Mesenchymal stem cell (in vitro differentiated cells and primary cell): Measurements from ENCODE around the gene AKAP8L.
"Not testable (repeated sequence)": the region's sequence is repeated elsewhere in the genome, so short reads cannot be mapped to it uniquely, and the experiment has no call there.

ENCODE experiments used
- DNase-seq: peaks from one replicate; pipeline ENCODE4 v3.0.0-alpha.2; 2013
- H2AFZ ChIP-seq: one replicate; pipeline ENCODE4 v1.6.1; 2013; ENCODE audit warnings: low read depth, mild to moderate bottlenecking, control low read depth, inconsistent platforms, low read length, moderate library complexity
- H2AK5ac ChIP-seq: 2 replicates; pipeline ENCODE4 v1.6.1; 2013; ENCODE audit warnings: low read length, moderate library complexity, mild to moderate bottlenecking, inconsistent platforms; ENCODE audit not compliant: severe bottlenecking
- H2BK120ac ChIP-seq: one replicate; pipeline ENCODE4 v1.6.1; 2013; ENCODE audit warnings: low read depth, mild to moderate bottlenecking, inconsistent platforms, low read length, moderate library complexity
- H2BK12ac ChIP-seq, 2 experiments: one replicate each; pipeline ENCODE4 v1.6.1; 2013; ENCODE audit warnings: inconsistent platforms in 2 of 2, low read length in 2 of 2, mild to moderate bottlenecking in 2 of 2, moderate library complexity in 2 of 2, control low read depth in 1 of 2
- H2BK15ac ChIP-seq: one replicate; pipeline ENCODE4 v1.6.1; 2013; ENCODE audit warnings: mild to moderate bottlenecking, low read depth, inconsistent platforms; ENCODE audit not compliant: poor library complexity, severe bottlenecking
- H2BK5ac ChIP-seq: 2 replicates; pipeline ENCODE4 v1.6.1; 2013; ENCODE audit warnings: low read depth, mild to moderate bottlenecking, low read length, control low read depth, inconsistent platforms; ENCODE audit not compliant: poor library complexity, severe bottlenecking
- H3K14ac ChIP-seq, 2 experiments: one replicate each; pipeline ENCODE4 v1.6.1; 2013; ENCODE audit warnings: inconsistent platforms in 2 of 2, low read length in 2 of 2, control low read depth in 1 of 2, mild to moderate bottlenecking in 1 of 2, moderate library complexity in 1 of 2
- H3K18ac ChIP-seq, 2 experiments: one replicate each; pipeline ENCODE4 v1.6.1; 2013; ENCODE audit warnings: inconsistent platforms in 2 of 2, low read length in 2 of 2, control low read depth in 1 of 2, low read depth in 1 of 2, mild to moderate bottlenecking in 1 of 2
- H3K23ac ChIP-seq, 2 experiments: one replicate each; pipeline ENCODE4 v1.6.1; 2013; ENCODE audit warnings: inconsistent platforms in 2 of 2, low read length in 2 of 2, mild to moderate bottlenecking in 2 of 2, moderate library complexity in 2 of 2, control low read depth in 1 of 2
- H3K27ac ChIP-seq: 2 replicates; pipeline ENCODE4 v1.5.1; 2013; ENCODE audit warnings: mild to moderate bottlenecking, moderate library complexity, low read length, control low read depth, inconsistent platforms; ENCODE audit not compliant: poor library complexity, severe bottlenecking
- H3K27me3 ChIP-seq, 2 experiments: 2 replicates each; pipeline versions ENCODE4 v1.6.1 to v1.7.0; 2013; ENCODE audit warnings: low read length in 2 of 2, mild to moderate bottlenecking in 2 of 2, moderate library complexity in 2 of 2, control low read depth in 1 of 2, inconsistent platforms in 1 of 2; ENCODE audit not compliant: control insufficient read depth in 1 of 2, insufficient read depth in 1 of 2
- H3K36me3 ChIP-seq, 2 experiments: 2 replicates each; pipeline versions ENCODE4 v1.6.1 to v1.7.0; 2013; ENCODE audit warnings: low read length in 2 of 2, control low read depth in 1 of 2, inconsistent platforms in 1 of 2, low read depth in 1 of 2, mild to moderate bottlenecking in 1 of 2; ENCODE audit not compliant: insufficient read depth in 2 of 2, control insufficient read depth in 1 of 2
- H3K4ac ChIP-seq, 2 experiments: one replicate each; pipeline ENCODE4 v1.6.1; 2013; ENCODE audit warnings: inconsistent platforms in 2 of 2, low read length in 2 of 2, mild to moderate bottlenecking in 2 of 2, moderate library complexity in 2 of 2, control low read depth in 1 of 2, low read depth in 1 of 2
- H3K4me1 ChIP-seq: 2 replicates; pipeline ENCODE4 v1.6.1; 2013; ENCODE audit warnings: low read depth, low read length, control low read depth; ENCODE audit not compliant: control insufficient read depth, insufficient read depth
- H3K4me2 ChIP-seq: 2 replicates; pipeline ENCODE4 v1.6.1; 2013; ENCODE audit warnings: low read length, mild to moderate bottlenecking, inconsistent platforms; ENCODE audit not compliant: poor library complexity, severe bottlenecking
- H3K4me3 ChIP-seq, 2 experiments: 2 replicates each; pipeline versions ENCODE4 v1.5.1 to v1.7.0; 2013; ENCODE audit warnings: low read length in 2 of 2, mild to moderate bottlenecking in 2 of 2, control low read depth in 1 of 2, low read depth in 1 of 2; ENCODE audit not compliant: insufficient read depth in 1 of 2
- H3K79me1 ChIP-seq: replicated peaks from 2 replicates; pipeline ENCODE4 v1.6.1; 2013; ENCODE audit warnings: mild to moderate bottlenecking, control low read depth, low read length, inconsistent platforms; ENCODE audit not compliant: poor library complexity, severe bottlenecking
- H3K9ac ChIP-seq: 2 replicates; pipeline ENCODE4 v1.7.0; 2013; ENCODE audit warnings: mild to moderate bottlenecking, low read length, moderate library complexity
- H3K9me3 ChIP-seq: 2 replicates; pipeline ENCODE4 v1.7.0; 2013; ENCODE audit warnings: mild to moderate bottlenecking, low read length; ENCODE audit not compliant: control insufficient read depth
- H4K8ac ChIP-seq: one replicate; pipeline ENCODE4 v1.6.1; 2013; ENCODE audit warnings: inconsistent platforms, mild to moderate bottlenecking, low read length, moderate library complexity
- H4K91ac ChIP-seq: one replicate; pipeline ENCODE4 v1.6.1; 2013; ENCODE audit warnings: mild to moderate bottlenecking, low read length, inconsistent platforms
- WGBS: methylation state at CpG from one replicate; pipeline ENCODE4 v1.1.7; 2013; ENCODE audit warnings: mixed read lengths; 5-methylcytosine and 5-hydroxymethylcytosine counted together

Gene AKAP8L

GRCh38 chr19:15363791-15364190, 55.0 kb downstream of the AKAP8L start:
- H3K36me3 ChIP-seq: peaks cover 65 to 72% of the 10 kb centered on the region in 2 experiments
- not testable (repeated sequence) for H4K8ac ChIP-seq, H2AFZ ChIP-seq, H3K18ac ChIP-seq, H3K27ac ChIP-seq, H3K14ac ChIP-seq, H3K23ac ChIP-seq, H3K9me3 ChIP-seq, H2BK15ac ChIP-seq, H3K4ac ChIP-seq, H3K4me2 ChIP-seq, H2BK5ac ChIP-seq, H3K9ac ChIP-seq, H3K27me3 ChIP-seq, H4K91ac ChIP-seq, DNase-seq, H3K4me1 ChIP-seq, H2BK12ac ChIP-seq, H3K4me3 ChIP-seq, H2AK5ac ChIP-seq, H2BK120ac ChIP-seq
- no CpG with 5 or more reads among the region's 3 CpGs for WGBS
- peaks cover 26% of the 10 kb centered on the region for H3K79me1 ChIP-seq

- not testable (repeated sequence) for H2AFZ ChIP-seq, H3K4me3 ChIP-seq
Observed at GRCh38 chr19:15363048-15363447, 55.7 kb downstream of the AKAP8L start.

GRCh38 chr19:15360015-15360414, 58.8 kb downstream of the AKAP8L start:
- peak overlapping the region; percentile 9 for H3K9ac ChIP-seq
- 90% methylated on average over 3 of the region's 4 CpGs for WGBS

More at GRCh38 chr19:15363048-15363447, 55.7 kb downstream of the AKAP8L start:
- H2BK12ac ChIP-seq, H3K14ac ChIP-seq, H3K23ac ChIP-seq, H3K4me2 ChIP-seq, H3K27ac ChIP-seq, H2BK5ac ChIP-seq, DNase-seq, H2AK5ac ChIP-seq, H3K9me3 ChIP-seq, H4K8ac ChIP-seq, H3K9ac ChIP-seq, H2BK15ac ChIP-seq, H2BK120ac ChIP-seq, H3K4ac ChIP-seq, H4K91ac ChIP-seq, H3K27me3 ChIP-seq, H3K18ac ChIP-seq, H3K4me1 ChIP-seq: not testable (repeated sequence)
- Histone ChIP-seq H3K79me1 (peaks cover 21% of the 10 kb centered on the region), H3K36me3 (peaks cover 62 to 72% of the 10 kb centered on the region in 2 experiments)
- 100% methylated on average over 7 of the region's 30 CpGs for WGBS

DNA sequence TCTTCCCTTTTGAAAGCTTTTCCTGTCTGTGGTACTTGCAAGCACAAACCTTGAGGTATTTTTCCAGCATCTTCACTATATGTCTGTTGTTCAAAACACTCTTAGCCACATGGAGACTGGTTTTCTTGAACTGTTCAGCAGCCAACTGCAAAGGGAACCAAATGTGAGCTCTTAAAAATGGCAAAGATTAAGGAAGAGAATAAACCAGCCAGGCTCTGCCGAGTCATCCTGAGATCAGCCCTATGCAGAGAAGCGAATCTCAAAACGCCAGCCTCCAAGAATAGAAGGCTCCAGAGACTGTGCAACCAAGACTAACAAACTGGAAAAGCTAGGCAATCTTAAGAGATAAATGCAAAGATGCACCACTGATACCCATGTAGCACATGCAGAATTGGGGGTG, 59.9 kb downstream of the AKAP8L start:
- Histone ChIP-seq H3K9ac (peak overlapping the region; percentile 62), H3K4me3 (no peak overlapping the region), H3K9me3 (no peaks in the 10 kb centered on the region), H2BK12ac (no peak overlapping the region), H3K36me3 (peaks cover 73 to 76% of the 10 kb centered on the region in 2 experiments), H2BK15ac (no peak overlapping the region), H3K79me1 (peaks cover 16% of the 10 kb centered on the region), H3K27ac (no peak overlapping the region), H3K27me3 (no peaks in the 10 kb centered on the region), H2AK5ac (no peak overlapping the region), H3K23ac (no peak overlapping the region), H3K4me2 (no peak overlapping the region), H3K14ac (no peak overlapping the region), H3K4ac (no peak overlapping the region), H2BK120ac (no peak overlapping the region), H4K91ac (no peak overlapping the region), H2AFZ (no peak overlapping the region), H3K4me1 (no peaks in the 10 kb centered on the region), H3K18ac (no peak overlapping the region), H2BK5ac (no peak overlapping the region), H4K8ac (no peak overlapping the region)
- WGBS: 87% methylated on average over 3 of the region's 3 CpGs
- DNase-seq: peak; percentile 9

More at GRCh38 chr19:15360015-15360414, 58.8 kb downstream of the AKAP8L start:
- not testable (repeated sequence) for H3K27ac ChIP-seq, H2AK5ac ChIP-seq, H3K27me3 ChIP-seq, H2BK120ac ChIP-seq, H3K4me3 ChIP-seq, H3K18ac ChIP-seq, H3K4ac ChIP-seq, H3K4me1 ChIP-seq, H3K14ac ChIP-seq, H2BK15ac ChIP-seq, H2AFZ ChIP-seq, H4K91ac ChIP-seq, H3K23ac ChIP-seq, H2BK12ac ChIP-seq, H3K4me2 ChIP-seq, DNase-seq, H2BK5ac ChIP-seq, H4K8ac ChIP-seq, H3K9me3 ChIP-seq
- Histone ChIP-seq H3K36me3 (peaks cover 68 to 71% of the 10 kb centered on the region in 2 experiments), H3K79me1 (peaks cover 17% of the 10 kb centered on the region)
